Hair follicle dermal papilla cell (primary cell): ENCODE measurements around the gene USP7. TPM values are rescaled to one million over a fixed set of nuclear protein-coding genes. Genes with fewer than 3 reads are reported as not detected.

Source experiments
- total RNA-seq: library from RNA; depleted of rRNA; stranded (reverse); fragments of >200 nt; gene quantifications from 2 replicates; pipeline ENCODE4 v1.2.3, GENCODE V29; 2012

The USP7 gene
- total RNA-seq = 46.6 and 55.8 TPM in 2 replicates

GRCh38 chr16:8963821-8964441 lies at the start of gene USP7:
USP7 (minus strand) TSS chr16:8963906; CDS start chr16:8963285, 621 bp downstream.

GRCh38 chr16:8882041-8882617 lies 81.6 kb downstream of the USP7 start, which contains the start of gene LITAFD:
LITAFD (plus strand) TSS chr16:8882351; CDS start chr16:8884356, 2,005 bp downstream.

GRCh38 chr16:8868416-8869211 lies 95.1 kb downstream of the USP7 start, which contains the start of gene CARHSP1:
CARHSP1 (minus strand) TSS chr16:8869006; CDS start chr16:8859328, 9,678 bp downstream.

Other genes with a start within 250 kb of the USP7 start
- 2.3 and 3.3 TPM in 2 replicates for gene TMEM186, start 166.3 kb downstream of the USP7 start, total RNA-seq
- gene PMM2, start 166.1 kb downstream of the USP7 start, total RNA-seq = 42.4 and 53.4 TPM in 2 replicates
- 53.2 and 89.0 TPM in 2 replicates for gene CARHSP1, start 94.9 kb downstream of the USP7 start, total RNA-seq
- gene LITAFD, start 81.6 kb downstream of the USP7 start, total RNA-seq = not detected in 2 replicates
- gene HAPSTR1, start 127.7 kb upstream of the USP7 start, total RNA-seq = 82.6 and 107 TPM in 2 replicates